Body of pancreas (tissue), 4 donors: ENCODE measurements around the gene CFAP77. TPM values are rescaled to one million over a fixed set of nuclear protein-coding genes. Genes with fewer than 3 reads are reported as not detected.

Experiments used
- ATAC-seq: fragments of 150-250 bp; one replicate; pipeline ENCODE4 v1.9.1; 2016
- DNase-seq, 4 donors: peaks; one replicate each; pipeline ENCODE4 v3.0.0-alpha.2; 2019
- H3K27ac ChIP-seq, 4 donors: fragments of 200-600 bp; sonication (generic); 1 replicate in 3 of 4; 2 replicates in 1 of 4; pipeline versions ENCODE4 v1.5.1 to v1.6.1; 2016 to 2019; ENCODE audit warnings: mild to moderate bottlenecking in 1 of 4, mixed read lengths in 1 of 4, moderate library complexity in 1 of 4
- H3K27me3 ChIP-seq, 2 donors: fragments of 200-600 bp; sonication (generic); one replicate each; pipeline ENCODE4 v1.6.0; 2016; ENCODE audit warnings: mild to moderate bottlenecking in 1 of 2
- H3K36me3 ChIP-seq, 2 donors: fragments of 200-600 bp; sonication (generic); replicated peaks in 1 of 2; 2 replicates each; pipeline ENCODE4 v1.5.1; 2016; ENCODE audit warnings: low read depth in 2 of 2; ENCODE audit not compliant: insufficient read depth in 1 of 2
- H3K4me1 ChIP-seq: fragments of 200-600 bp; sonication (generic); one replicate; pipeline ENCODE4 v1.6.0; 2016
- H3K4me3 ChIP-seq, 2 donors: fragments of 200-600 bp; sonication (generic); 1 replicate in 1 of 2; 2 replicates in 1 of 2; pipeline ENCODE4 v1.5.1; 2016 to 2019
- H3K9me3 ChIP-seq, 3 donors: fragments of 200-600 bp; sonication (generic); 1 replicate in 2 of 3; 2 replicates in 1 of 3; pipeline ENCODE4 v1.5.1; 2016
- CTCF ChIP-seq, 7 experiments: fragments of 450-650 bp in 4 of 7; fragments of 200-600 bp in 3 of 7; sonication (generic) in 3 of 7; IDR thresholded peaks; one replicate each; pipeline ENCODE4 v1.5.1; 2016 to 2019; ENCODE audit warnings: antibody characterized with exemption in 7 of 7
- POLR2A ChIP-seq, 3 donors: fragments of 450-650 bp; IDR thresholded peaks; one replicate each; pipeline ENCODE4 v1.6.1; 2016; ENCODE audit warnings: antibody characterized with exemption in 3 of 3, mild to moderate bottlenecking in 2 of 3
- WGBS, 2 donors: methylation state at CpG; one replicate each; pipeline ENCODE4 v1.1.5; 2017; 5-methylcytosine and 5-hydroxymethylcytosine counted together
- intact Hi-C: fragments of 100-400 bp; cut with DNase I; formaldehyde crosslinking; loops from one replicate; pipeline ENCODE4 v1.15.1; 2023
- total RNA-seq, 2 donors: library from RNA; depleted of rRNA; stranded (reverse); fragments of >200 nt; gene quantifications; one replicate each; pipeline ENCODE4 v1.1.0, GENCODE V29; 2016

The CFAP77 gene
- total RNA-seq, 2 donors from 2014 or later: not detected

GRCh38 chr9:132381966-132382541 is 28.0 kb upstream of the CFAP77 start:
- peak overlapping the region in 2 of 4 donors; percentile 59 to 77 for H3K27ac ChIP-seq
- WGBS, 2 donors: 63 to 78% methylated on average over 9 of the region's 9 CpGs
- no peak overlapping the region for H3K4me3 ChIP-seq
- DNase-seq (peak; percentile 16 to 56 (median 36)), ATAC-seq (peak; percentile 84)
- no peak for TF ChIP-seq POLR2A (IDR thresholded peaks at IDR 0.05)
- TF ChIP-seq CTCF (IDR thresholded peaks at IDR 0.05): no peak
- H3K9me3 ChIP-seq: no peaks in the 10 kb centered on the region
- peaks cover 16% of the 10 kb centered on the region for H3K4me1 ChIP-seq
- intact Hi-C loops: no loop called here
- no peaks in the 10 kb centered on the region for H3K27me3 ChIP-seq
- peaks cover 0 to 26% of the 10 kb centered on the region in 2 donors for H3K36me3 ChIP-seq

- Histone ChIP-seq H3K36me3 (peaks cover 0 to 26% of the 10 kb centered on the region in 2 donors), H3K27me3 (no peaks in the 10 kb centered on the region), H3K4me3 (no peak overlapping the region), H3K9me3 (no peaks in the 10 kb centered on the region), H3K4me1 (peaks cover 16% of the 10 kb centered on the region), H3K27ac (no peak overlapping the region)
- intact Hi-C loops: no loop called here
- 77 to 92% methylated on average over 10 of the region's 10 CpGs for WGBS, 2 donors
- no peak for ATAC-seq
- TF ChIP-seq CTCF (IDR thresholded peaks at IDR 0.05) (no peak), POLR2A (IDR thresholded peaks at IDR 0.05) (no peak)
- no peak for DNase-seq
Observed at GRCh38 chr9:132383462-132383883, 26.5 kb upstream of the CFAP77 start.

- no peak overlapping the region for H3K27ac ChIP-seq
- WGBS, 2 donors: 88 to 91% methylated on average over 8 of the region's 8 CpGs
Observed at GRCh38 chr9:132384376-132384775, 25.6 kb upstream of the CFAP77 start.

GRCh38 chr9:132387133-132387532 is 22.9 kb upstream of the CFAP77 start:
- H3K9me3 ChIP-seq: no peaks in the 10 kb centered on the region
- DNase-seq (no peak), ATAC-seq (no peak)
- H3K4me1 ChIP-seq: peaks cover 8% of the 10 kb centered on the region
- no peak overlapping the region for H3K4me3 ChIP-seq
- intact Hi-C loops: no loop called here
- H3K36me3 ChIP-seq: peaks cover 0 to 42% of the 10 kb centered on the region in 2 donors
- WGBS, 2 donors: 92 to 95% methylated on average over 7 of the region's 7 CpGs
- TF ChIP-seq CTCF (IDR thresholded peaks at IDR 0.05) (no peak), POLR2A (IDR thresholded peaks at IDR 0.05) (no peak)
- H3K27ac ChIP-seq: no peak overlapping the region
- H3K27me3 ChIP-seq: no peaks in the 10 kb centered on the region

More at GRCh38 chr9:132384376-132384775, 25.6 kb upstream of the CFAP77 start:
- H3K27me3 ChIP-seq: no peaks in the 10 kb centered on the region
- intact Hi-C loops: no loop called here
- no peak overlapping the region for H3K4me3 ChIP-seq
- no peak for DNase-seq
- H3K4me1 ChIP-seq: peaks cover 16% of the 10 kb centered on the region
- TF ChIP-seq POLR2A (IDR thresholded peaks at IDR 0.05) (no peak), CTCF (IDR thresholded peaks at IDR 0.05) (no peak)
- peaks cover 0 to 26% of the 10 kb centered on the region in 2 donors for H3K36me3 ChIP-seq
- H3K9me3 ChIP-seq: no peaks in the 10 kb centered on the region
- ATAC-seq: no peak

GRCh38 chr9:132390966-132391365 is 19.0 kb upstream of the CFAP77 start:
- Histone ChIP-seq H3K27ac (no peak overlapping the region), H3K27me3 (no peaks in the 10 kb centered on the region), H3K4me3 (no peak overlapping the region), H3K4me1 (no peaks in the 10 kb centered on the region), H3K36me3 (peaks cover 0 to 51% of the 10 kb centered on the region in 2 donors), H3K9me3 (no peaks in the 10 kb centered on the region)
- no peak for DNase-seq
- no peak for ATAC-seq
- intact Hi-C loops: no loop called here
- TF ChIP-seq POLR2A (IDR thresholded peaks at IDR 0.05) (no peak), CTCF (IDR thresholded peaks at IDR 0.05) (no peak)
- 73 to 79% methylated on average over 7 of the region's 7 CpGs for whole genome bisulfite sequencing, 2 donors
